ENCODE results near the gene CYP2C9.
"Not testable (repeated sequence)": the region's sequence is repeated elsewhere in the genome, so short reads cannot be mapped to it uniquely, and the experiment has no call there.

The CYP2C9 gene

GRCh38 chr10:94938383-94938782 lies at the start of gene CYP2C9:
Gene CYP2C9 (plus strand): TSS chr10:94938658. CDS start chr10:94938683, 25 bp downstream.
- no peak for DNase-seq

- DNase-seq: no peak
These were observed 49.3 kb upstream of the CYP2C9 start for GRCh38 chr10:94889123-94889522.

- DNase-seq: no peak
These were observed 48.0 kb upstream of the CYP2C9 start for GRCh38 chr10:94890264-94891022.

GRCh38 chr10:94898414-94898813 lies 40.0 kb upstream of the CYP2C9 start:
- not testable (repeated sequence) for DNase-seq

- DNase-seq: no peak
These were observed 36.4 kb upstream of the CYP2C9 start for GRCh38 chr10:94902080-94902479.

- no peak for DNase-seq
These were observed 35.9 kb upstream of the CYP2C9 start for GRCh38 chr10:94902570-94902969.

- not testable (repeated sequence) for DNase-seq
These were observed 33.8 kb upstream of the CYP2C9 start for GRCh38 chr10:94904506-94905148.

GRCh38 chr10:94916423-94916822 lies 22.0 kb upstream of the CYP2C9 start:
- DNase-seq: no peak

GRCh38 chr10:94936721-94937120 lies 1.7 kb upstream of the CYP2C9 start:
- no peak for DNase-seq

- DNase-seq: not testable (repeated sequence)
These were observed 5.1 kb downstream of the CYP2C9 start for GRCh38 chr10:94943432-94944103.

- not testable (repeated sequence) for DNase-seq
These were observed 7.7 kb downstream of the CYP2C9 start for GRCh38 chr10:94946181-94946580.

GRCh38 chr10:94963901-94964300 lies 25.4 kb downstream of the CYP2C9 start:
- no peak for DNase-seq

- DNase-seq: no peak
These were observed 45.1 kb downstream of the CYP2C9 start for GRCh38 chr10:94983555-94983954.

GRCh38 chr10:94989192-94989591 lies 50.7 kb downstream of the CYP2C9 start:
- no peak for DNase-seq

- no peak for DNase-seq
These were observed 52.9 kb downstream of the CYP2C9 start for GRCh38 chr10:94991243-94991888.

- no peak for DNase-seq
These were observed 54.4 kb downstream of the CYP2C9 start for GRCh38 chr10:94992811-94993210.

- DNase-seq: no peak
These were observed 59.3 kb downstream of the CYP2C9 start for GRCh38 chr10:94997741-94998174.

- no peak for DNase-seq
These were observed 88.0 kb downstream of the CYP2C9 start for GRCh38 chr10:95026461-95026860.

- no peak for DNase-seq
These were observed 93.2 kb downstream of the CYP2C9 start for GRCh38 chr10:95031656-95032055.

GRCh38 chr10:95034401-95034800 lies 95.9 kb downstream of the CYP2C9 start:
- no peak for DNase-seq

GRCh38 chr10:95035332-95036295 lies 97.2 kb downstream of the CYP2C9 start:
- DNase-seq: no peak

GRCh38 chr10:95039281-95039680 lies 100.8 kb downstream of the CYP2C9 start:
- no peak for DNase-seq

All from NCI-H1417 treated with DMSO at 0.1 percent for 48 hours (cell line).